B cell (primary cell): ENCODE measurements around the gene CACNA2D3. TPM values are rescaled to one million over a fixed set of nuclear protein-coding genes. Genes with fewer than 3 reads are reported as not detected.
A peak's percentile ranks its signal among the peaks of the same experiment; 100 is the strongest.

Source experiments
- ATAC-seq: fragments of 200-7000 bp; cut with Tn5 transposase; one replicate; pipeline ENCODE4 v1.10.0; 2021; ENCODE audit warnings: low read depth, mild to moderate bottlenecking, moderate number of reproducible peaks, moderate library complexity
- CTCF ChIA-PET: fragments of 350-600 bp; sonication (Branson Sonifier 250); formaldehyde crosslinking; loops from one replicate; lab custom pipeline; 2021; ENCODE audit warnings: antibody characterized with exemption, inconsistent platforms; lab: Charles Lee
- POLR2A ChIA-PET: fragments of 350-600 bp; sonication (Branson Sonifier 250); formaldehyde crosslinking; loops from one replicate; lab custom pipeline; 2021; ENCODE audit warnings: antibody characterized with exemption; lab: Charles Lee
- DNase-seq: peaks from one replicate; pipeline ENCODE4 v3.0.0; 2013
- H2AFZ ChIP-seq: 2 replicates; pipeline ENCODE4 v1.6.1; 2012; ENCODE audit warnings: mild to moderate bottlenecking, low read depth, low read length; ENCODE audit not compliant: insufficient read depth, poor library complexity, severe bottlenecking
- H3K27ac ChIP-seq, 2 donors: 1 replicate in 1 of 2; 2 replicates in 1 of 2; pipeline ENCODE4 v1.5.1; 2012 to 2013; ENCODE audit warnings: low read length in 2 of 2, mild to moderate bottlenecking in 2 of 2, moderate library complexity in 1 of 2
- H3K27me3 ChIP-seq, 4 experiments: fragments of 200-600 bp in 1 of 4; sonication (generic) in 1 of 4; replicated peaks in 1 of 4; 1 replicate in 2 of 4; 2 replicates in 2 of 4; pipeline versions ENCODE4 v1.6.1 to v1.7.0; 2013 to 2016; ENCODE audit warnings: low read length in 3 of 4, mild to moderate bottlenecking in 2 of 4, mixed read lengths in 1 of 4, moderate library complexity in 1 of 4; ENCODE audit not compliant: insufficient read depth in 4 of 4, control insufficient read depth in 3 of 4; ENCODE audit errors: control extremely low read depth in 1 of 4
- H3K36me3 ChIP-seq, 2 experiments: replicated peaks in 1 of 2; 1 replicate in 1 of 2; 2 replicates in 1 of 2; pipeline versions ENCODE4 v1.6.1 to v1.7.1; 2013; ENCODE audit warnings: low read length in 1 of 2; ENCODE audit not compliant: insufficient read depth in 2 of 2, control insufficient read depth in 1 of 2; ENCODE audit errors: control extremely low read depth in 1 of 2, extremely low read depth in 1 of 2
- H3K4me1 ChIP-seq, 2 donors: fragments of 200-600 bp in 1 of 2; sonication (generic) in 1 of 2; 1 replicate in 1 of 2; 2 replicates in 1 of 2; pipeline versions ENCODE4 v1.5.1 to v1.6.1; 2013 to 2017; ENCODE audit warnings: low read length in 2 of 2; ENCODE audit not compliant: control insufficient read depth in 2 of 2, insufficient read depth in 2 of 2
- H3K4me2 ChIP-seq: replicated peaks from 2 replicates; pipeline ENCODE3; 2012; ENCODE audit warnings: mild to moderate bottlenecking, low read depth, low read length; ENCODE audit not compliant: poor library complexity, severe bottlenecking
- H3K4me3 ChIP-seq, 5 experiments: fragments of 200-600 bp in 1 of 5; sonication (generic) in 1 of 5; 1 replicate in 3 of 5; 2 replicates in 2 of 5; pipeline versions ENCODE4 v1.5.1 to v1.7.0; 2011 to 2016; ENCODE audit warnings: low read length in 4 of 5, mild to moderate bottlenecking in 4 of 5, low read depth in 2 of 5, control low read depth in 1 of 5, moderate library complexity in 1 of 5; ENCODE audit not compliant: insufficient read depth in 1 of 5; ENCODE audit errors: control extremely low read depth in 1 of 5, extremely low read depth in 1 of 5
- H3K79me2 ChIP-seq: fragments of 200-600 bp; sonication (generic); one replicate; pipeline ENCODE4 v1.6.0; 2016; ENCODE audit warnings: low read length; ENCODE audit not compliant: control insufficient read depth, insufficient read depth
- H3K9ac ChIP-seq: fragments of 200-600 bp; sonication (generic); 2 replicates; pipeline ENCODE4 v1.6.1; 2017; ENCODE audit warnings: mild to moderate bottlenecking, low read length, moderate library complexity
- H3K9me3 ChIP-seq, 3 donors: one replicate each; pipeline versions ENCODE4 v1.6.1 to v1.7.1; 2013; ENCODE audit warnings: low read length in 2 of 3; ENCODE audit not compliant: control insufficient read depth in 2 of 3, insufficient read depth in 1 of 3; ENCODE audit errors: control extremely low read depth in 1 of 3
- H4K20me1 ChIP-seq: 2 replicates; pipeline ENCODE4 v1.6.0; 2012; ENCODE audit warnings: mild to moderate bottlenecking, low read length; ENCODE audit not compliant: insufficient read depth, control insufficient read depth, poor library complexity, severe bottlenecking
- H3K27ac Mint-ChIP-seq: one replicate; pipeline ENCODE4 v1.8.0; 2021; ENCODE audit warnings: mixed read lengths
- H3K27me3 Mint-ChIP-seq: one replicate; pipeline ENCODE4 v1.8.0; 2021; ENCODE audit warnings: mixed read lengths
- H3K4me1 Mint-ChIP-seq: one replicate; pipeline ENCODE4 v1.8.0; 2021; ENCODE audit warnings: mixed read lengths
- H3K4me3 Mint-ChIP-seq: one replicate; pipeline ENCODE4 v1.8.0; 2021; ENCODE audit warnings: mixed read lengths
- H3K9me3 Mint-ChIP-seq: one replicate; pipeline ENCODE4 v1.8.0; 2022; ENCODE audit warnings: mixed read lengths; ENCODE audit not compliant: insufficient read depth
- EZH2 ChIP-seq: IDR thresholded peaks from 2 replicates; pipeline ENCODE4 v1.6.1; 2012; ENCODE audit warnings: borderline replicate concordance, low read depth, mild to moderate bottlenecking, moderate library complexity, low read length; ENCODE audit not compliant: insufficient read depth, poor library complexity, severe bottlenecking
- WGBS: methylation state at CpG from one replicate; pipeline ENCODE4 v1.1.5; 2013; ENCODE audit warnings: missing lambda C conversion rate; ENCODE audit not compliant: insufficient coverage; 5-methylcytosine and 5-hydroxymethylcytosine counted together
- intact Hi-C: fragments of 100-400 bp; cut with micrococcal nuclease; formaldehyde crosslinking; loops from one replicate; pipeline ENCODE4 v1.10.0; 2022
- polyA plus RNA-seq: library from polyadenylated mRNA; depleted of rRNA; stranded (reverse); fragments of >200 nt; gene quantifications from 2 replicates; pipeline ENCODE4 v1.2.3, GENCODE V29; 2012
- total RNA-seq, 2 donors: library from RNA; stranded (reverse); fragments of 120-200 nt in 1 of 2; gene quantifications; 1 replicate in 1 of 2; 2 replicates in 1 of 2; pipeline versions ENCODE4 v1.2.3 to v1.2.4, GENCODE V29; 2013 to 2022
- TF ChIP-seq, protein P1 (sequence below): fragments of 200-600 bp; IDR thresholded peaks from one replicate; pipeline ENCODE4 v1.8.0; 2022; ENCODE audit warnings: antibody characterized with exemption, mild to moderate bottlenecking

The CACNA2D3 gene
- total and polyA plus RNA-seq, 2 donors (not counting 1 experiment from before 2014, with no cell fraction given), result not detected

DNA sequence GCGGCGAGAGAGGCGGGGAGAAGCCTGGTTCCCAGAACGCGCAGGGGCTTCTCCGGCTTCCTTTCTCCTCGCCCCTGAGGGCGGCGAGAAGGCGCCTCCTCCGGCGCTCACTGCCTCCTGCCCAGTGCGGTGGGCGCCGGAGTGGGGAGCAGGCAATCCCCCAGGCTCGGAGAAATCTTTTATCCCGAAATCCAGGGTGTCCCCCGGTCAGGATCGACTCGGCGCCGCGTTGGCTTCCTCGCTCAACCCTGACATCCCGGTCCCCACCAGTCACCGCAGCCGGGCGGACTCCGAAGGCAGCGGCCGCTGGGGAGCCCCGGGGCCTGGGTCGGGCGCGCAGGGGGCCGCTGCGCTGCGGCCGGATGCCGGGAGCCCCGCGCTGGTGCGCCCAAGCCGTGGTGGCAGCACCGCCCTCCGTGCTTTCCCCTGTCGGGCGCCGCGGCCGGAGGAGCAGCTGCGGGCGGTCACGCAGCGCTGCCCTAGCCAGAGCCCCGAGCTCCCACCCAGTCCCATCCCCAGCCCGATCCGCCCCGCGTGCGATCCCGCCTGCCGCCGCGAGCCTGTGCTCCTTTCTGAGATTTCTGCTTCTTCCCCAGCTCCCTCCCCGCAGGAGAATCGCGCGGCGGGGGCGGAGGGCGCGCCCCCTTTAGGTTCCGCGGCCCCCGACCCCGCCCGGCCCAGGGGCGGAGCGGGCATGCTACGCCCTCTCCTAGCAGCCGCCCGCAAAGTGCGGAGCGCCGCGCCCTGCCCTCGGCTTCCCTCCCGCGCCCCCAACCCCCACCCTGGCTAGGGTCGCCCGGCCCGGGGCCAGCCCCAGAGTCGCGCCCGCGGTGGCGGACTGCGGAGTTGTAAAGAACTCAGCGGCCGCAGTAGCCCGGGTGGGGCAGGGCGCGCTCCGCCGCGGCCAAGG, 683 bp upstream of the CACNA2D3 start:
- Histone ChIP-seq H3K36me3 (no peaks in the 10 kb centered on the region), H3K4me3 (no peak overlapping the region), H3K9ac (no peak overlapping the region), H2AFZ (no peak overlapping the region), H3K79me2 (no peaks in the 10 kb centered on the region), H3K4me2 (peak overlapping the region; percentile 28), H4K20me1 (no peaks in the 10 kb centered on the region), H3K27me3 (peaks cover 0 to 32% (median 23%) of the 10 kb centered on the region in 4 experiments), H3K9me3 (peaks cover 0 to 7% (median 0%) of the 10 kb centered on the region in 3 donors), H3K4me1 (peaks cover 6 to 8% of the 10 kb centered on the region in 2 donors), H3K27ac (no peak overlapping the region)
- peaks cover 19% of the 10 kb centered on the region for H3K4me1 Mint-ChIP-seq
- no peak overlapping the region for H3K4me3 Mint-ChIP-seq
- H3K27ac Mint-ChIP-seq, result no peak overlapping the region
- intact Hi-C loops, result no loop called here
- H3K27me3 Mint-ChIP-seq, result peaks cover 42% of the 10 kb centered on the region
- under 1% methylated on average over 107 of the region's 107 CpGs for WGBS
- no peak for ATAC-seq
- POLR2A ChIA-PET, result no interaction called here
- no peaks in the 10 kb centered on the region for H3K9me3 Mint-ChIP-seq
- CTCF ChIA-PET, result no interaction called here
- TF ChIP-seq, protein P1, sequence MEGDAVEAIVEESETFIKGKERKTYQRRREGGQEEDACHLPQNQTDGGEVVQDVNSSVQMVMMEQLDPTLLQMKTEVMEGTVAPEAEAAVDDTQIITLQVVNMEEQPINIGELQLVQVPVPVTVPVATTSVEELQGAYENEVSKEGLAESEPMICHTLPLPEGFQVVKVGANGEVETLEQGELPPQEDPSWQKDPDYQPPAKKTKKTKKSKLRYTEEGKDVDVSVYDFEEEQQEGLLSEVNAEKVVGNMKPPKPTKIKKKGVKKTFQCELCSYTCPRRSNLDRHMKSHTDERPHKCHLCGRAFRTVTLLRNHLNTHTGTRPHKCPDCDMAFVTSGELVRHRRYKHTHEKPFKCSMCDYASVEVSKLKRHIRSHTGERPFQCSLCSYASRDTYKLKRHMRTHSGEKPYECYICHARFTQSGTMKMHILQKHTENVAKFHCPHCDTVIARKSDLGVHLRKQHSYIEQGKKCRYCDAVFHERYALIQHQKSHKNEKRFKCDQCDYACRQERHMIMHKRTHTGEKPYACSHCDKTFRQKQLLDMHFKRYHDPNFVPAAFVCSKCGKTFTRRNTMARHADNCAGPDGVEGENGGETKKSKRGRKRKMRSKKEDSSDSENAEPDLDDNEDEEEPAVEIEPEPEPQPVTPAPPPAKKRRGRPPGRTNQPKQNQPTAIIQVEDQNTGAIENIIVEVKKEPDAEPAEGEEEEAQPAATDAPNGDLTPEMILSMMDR, result no peak
- TF ChIP-seq EZH2, result no peak
- no peak for DNase-seq
